HepG2 (cell line): ENCODE data around the gene GCLC. TPM values are rescaled to one million over a fixed set of nuclear protein-coding genes. Genes with fewer than 3 reads are reported as not detected.

Experiments
- ATAC-seq: fragments of 200-7000 bp; cut with Tn5 transposase; 3 replicates; pipeline ENCODE4 v1.9.1; 2020; ENCODE audit warnings: mild to moderate bottlenecking, moderate library complexity
- BruUV-seq: library from RNA; stranded (reverse); fragments of 400-500 nt; replicated peaks from 2 replicates; lab custom pipeline; 2021; lab: Mats Ljungman, UMichigan
- CTCF ChIA-PET: fragments of 300-600 bp; formaldehyde crosslinking; extraction: SDS; loops from one replicate; lab custom pipeline; 2021; ENCODE audit warnings: low total read pairs, inconsistent platforms, low intra/inter-chr PET ratio; lab: Yijun Ruan, JAX
- POLR2A ChIA-PET: fragments of 350-600 bp; sonication (Branson Sonifier 250); formaldehyde crosslinking; loops from one replicate; lab custom pipeline; 2020; ENCODE audit warnings: antibody characterized with exemption, inconsistent platforms; lab: Yijun Ruan, JAX
- DNase-seq: peaks from one replicate; pipeline ENCODE4 v3.0.0-alpha.2; 2015; ENCODE audit warnings: low spot score
- FAIRE-seq: peaks from 3 replicates; lab custom pipeline; 2011; peaks lifted over from hg19 to GRCh38; lab: Jason Lieb, UNC
- H2AFZ ChIP-seq: one replicate; pipeline ENCODE4 v1.6.1; 2011; ENCODE audit warnings: low read length, inconsistent platforms
- H3K27ac ChIP-seq: fragments of 300-600 bp; 3 replicates; pipeline ENCODE4 v1.8.0; 2011; ENCODE audit warnings: mixed run types, mild to moderate bottlenecking, mixed read lengths, low read length, inconsistent platforms; ENCODE audit not compliant: insufficient read depth; ENCODE audit errors: extremely low read length
- H3K27me3 ChIP-seq, 2 experiments: fragments of 200-600 bp in 1 of 2; 2 replicates in 1 of 2; 3 replicates in 1 of 2; pipeline versions ENCODE4 v1.6.0 to v1.8.0; 2011; ENCODE audit warnings: low read length in 2 of 2, mild to moderate bottlenecking in 2 of 2, moderate library complexity in 2 of 2, inconsistent platforms in 1 of 2; ENCODE audit not compliant: insufficient read depth in 2 of 2, control insufficient read depth in 1 of 2
- H3K36me3 ChIP-seq, 2 experiments: fragments of 200-600 bp in 1 of 2; replicated peaks in 1 of 2; 2 replicates in 1 of 2; 3 replicates in 1 of 2; pipeline versions ENCODE4 v1.5.1 to v1.8.0; 2011; ENCODE audit warnings: low read length in 2 of 2, inconsistent platforms in 1 of 2; ENCODE audit not compliant: insufficient read depth in 2 of 2, control insufficient read depth in 1 of 2
- H3K4me1 ChIP-seq: 2 replicates; pipeline ENCODE4 v1.5.1; 2012; ENCODE audit warnings: low read length, inconsistent platforms; ENCODE audit not compliant: insufficient read depth
- H3K4me2 ChIP-seq: 2 replicates; pipeline ENCODE4 v1.6.0; 2011; ENCODE audit warnings: low read depth, low read length, inconsistent platforms
- H3K4me3 ChIP-seq, 3 experiments: fragments of 200-600 bp in 1 of 3; sonication (generic), shearing (Covaris generic) in 1 of 3; replicated peaks in 1 of 3; 2 replicates each; pipeline ENCODE4 v1.5.1; 2011 to 2016; ENCODE audit warnings: low read length in 3 of 3, inconsistent platforms in 2 of 3, low read depth in 2 of 3, mild to moderate bottlenecking in 2 of 3, control low read depth in 1 of 3, mixed read lengths in 1 of 3; ENCODE audit not compliant: insufficient read depth in 1 of 3
- H3K79me2 ChIP-seq: one replicate; pipeline ENCODE4 v1.6.1; 2011; ENCODE audit warnings: low read length, inconsistent platforms; ENCODE audit not compliant: insufficient read depth
- H3K9ac ChIP-seq: 2 replicates; pipeline ENCODE4 v1.6.0; 2011; ENCODE audit warnings: mild to moderate bottlenecking, low read depth, low read length, inconsistent platforms; ENCODE audit not compliant: insufficient read depth
- H3K9me3 ChIP-seq: 2 replicates; pipeline ENCODE4 v1.5.1; 2012; ENCODE audit warnings: mild to moderate bottlenecking, low read length
- H4K20me1 ChIP-seq: 2 replicates; pipeline ENCODE4 v1.6.0; 2011; ENCODE audit warnings: inconsistent platforms, mild to moderate bottlenecking, low read length, moderate library complexity; ENCODE audit not compliant: insufficient read depth
- HMGA1 ChIP-seq: sonication (generic); formaldehyde crosslinking; conservative IDR thresholded peaks from 2 replicates; pipeline ENCODE4 v1.4.0; 2020; ENCODE audit warnings: missing genetic modification reagents
- HOXA7 ChIP-seq: sonication (generic); formaldehyde crosslinking; IDR thresholded peaks from 2 replicates; pipeline ENCODE4 v1.8.1; 2022; ENCODE audit warnings: mild to moderate bottlenecking, missing genetic modification reagents, moderate library complexity
- KDM2A ChIP-seq: sonication (generic); formaldehyde crosslinking; IDR thresholded peaks from 2 replicates; pipeline ENCODE4 v1.4.0; 2020; ENCODE audit warnings: low read depth, missing genetic modification reagents, borderline replicate concordance
- MBD4 ChIP-seq: IDR thresholded peaks from 2 replicates; pipeline ENCODE4 v1.6.1; 2012; ENCODE audit warnings: low read length, inconsistent platforms, borderline replicate concordance
- MED8 ChIP-seq: sonication (generic); formaldehyde crosslinking; IDR thresholded peaks from 2 replicates; pipeline ENCODE4 v1.8.1; 2023; ENCODE audit warnings: mild to moderate bottlenecking, missing genetic modification reagents; ENCODE audit not compliant: insufficient replicate concordance
- NFRKB ChIP-seq: fragments of 450-650 bp; IDR thresholded peaks from 2 replicates; pipeline ENCODE4 v1.6.1; 2017
- PRPF4 ChIP-seq: fragments of 200-400 bp; formaldehyde crosslinking; IDR thresholded peaks from 2 replicates; pipeline ENCODE4 v1.6.1; 2016; ENCODE audit warnings: low read length, low read depth; ENCODE audit not compliant: poor library complexity, severe bottlenecking
- REL ChIP-seq: sonication (generic); formaldehyde crosslinking; conservative IDR thresholded peaks from 2 replicates; pipeline ENCODE4 v1.8.0; 2022; ENCODE audit warnings: mild to moderate bottlenecking, missing genetic modification reagents, moderate library complexity
- SSRP1 ChIP-seq: IDR thresholded peaks from 2 replicates; pipeline ENCODE4 v1.6.1; 2016; ENCODE audit warnings: control low read depth
- SYNCRIP ChIP-seq: fragments of 200-400 bp; formaldehyde crosslinking; IDR thresholded peaks from 2 replicates; pipeline ENCODE4 v1.6.1; 2018; ENCODE audit warnings: mild to moderate bottlenecking, low read depth, low read length; ENCODE audit not compliant: insufficient read depth
- ZBTB3 ChIP-seq: sonication (generic); formaldehyde crosslinking; IDR thresholded peaks from 2 replicates; pipeline ENCODE4 v1.4.0; 2020; ENCODE audit warnings: low read depth, mild to moderate bottlenecking, moderate library complexity, missing genetic modification reagents, borderline replicate concordance
- ZNF17 ChIP-seq: sonication (generic); formaldehyde crosslinking; IDR thresholded peaks from 2 replicates; pipeline ENCODE4 v1.5.0; 2020; ENCODE audit warnings: mild to moderate bottlenecking, missing genetic modification reagents
- ZNF317 ChIP-seq: sonication (generic); formaldehyde crosslinking; IDR thresholded peaks from 2 replicates; pipeline ENCODE4 v1.5.0; 2020; ENCODE audit warnings: mild to moderate bottlenecking, missing genetic modification reagents
- ZNF333 ChIP-seq: sonication (generic); formaldehyde crosslinking; IDR thresholded peaks from 2 replicates; pipeline ENCODE4 v1.4.0; 2020; ENCODE audit warnings: mild to moderate bottlenecking, missing genetic modification reagents, borderline replicate concordance
- ZNF83 ChIP-seq: sonication (generic); formaldehyde crosslinking; IDR thresholded peaks from 2 replicates; pipeline ENCODE4 v1.4.0; 2020; ENCODE audit warnings: missing genetic modification reagents, mild to moderate bottlenecking, borderline replicate concordance
- WGBS: methylation state at CpG from one replicate; pipeline ENCODE4 v1.1.6; 2017; ENCODE audit warnings: low lambda C conversion rate; 5-methylcytosine and 5-hydroxymethylcytosine counted together
- in situ Hi-C: cut with HindIII; loops from 2 replicates; pipeline ENCODE4 v1.10.0; 2017; ENCODE audit warnings: low pct_unique_long_range_greater_than_20kb; ENCODE audit not compliant: extremely low pct_ligation_motif_present
- intact Hi-C: fragments of 100-400 bp; cut with micrococcal nuclease; formaldehyde crosslinking; loops from one replicate; pipeline ENCODE4 v1.10.0; 2022; ENCODE audit not compliant: unreplicated experiment
- polyA plus RNA-seq, 8 experiments: library from polyadenylated mRNA; depleted of rRNA in 3 of 8; stranded (reverse) in 7 of 8; unstranded in 1 of 8; fragments of >200 nt; fragmentation: Illumina TruSeq in 4 of 8; extraction: Trizol in 4 of 8; gene quantifications; 2 replicates each; pipeline versions ENCODE4 v1.2.1 to v1.2.3, GENCODE V29; 2011 to 2016; ENCODE audit warnings: low read depth in 4 of 8, missing spikeins in 1 of 8, mixed read lengths in 1 of 8; ENCODE audit not compliant: insufficient read depth in 1 of 8
- total RNA-seq, 5 experiments: library from RNA; depleted of rRNA; stranded (reverse); fragments of >200 nt; fragmentation: Illumina TruSeq; extraction: Trizol; gene quantifications; 2 replicates each; pipeline ENCODE4 v1.2.3, GENCODE V29; 2016; ENCODE audit warnings: low read depth in 1 of 5
- TF ChIP-seq, protein P1 (sequence below): sonication (generic); formaldehyde crosslinking; IDR thresholded peaks from 2 replicates; pipeline ENCODE4 v1.8.0; 2023; ENCODE audit warnings: mild to moderate bottlenecking, missing genetic modification reagents
- TF ChIP-seq, protein P2 (sequence below): sonication (generic); formaldehyde crosslinking; IDR thresholded peaks from 2 replicates; pipeline ENCODE4 v1.5.1; 2020; ENCODE audit warnings: mild to moderate bottlenecking, missing genetic modification reagents

The GCLC gene
- total and polyA plus RNA-seq, 2 of the 13 experiments (the other 11 are each of a cell fraction or from before 2014, with no cell fraction given) = 35.3 to 84.6 TPM

DNA sequence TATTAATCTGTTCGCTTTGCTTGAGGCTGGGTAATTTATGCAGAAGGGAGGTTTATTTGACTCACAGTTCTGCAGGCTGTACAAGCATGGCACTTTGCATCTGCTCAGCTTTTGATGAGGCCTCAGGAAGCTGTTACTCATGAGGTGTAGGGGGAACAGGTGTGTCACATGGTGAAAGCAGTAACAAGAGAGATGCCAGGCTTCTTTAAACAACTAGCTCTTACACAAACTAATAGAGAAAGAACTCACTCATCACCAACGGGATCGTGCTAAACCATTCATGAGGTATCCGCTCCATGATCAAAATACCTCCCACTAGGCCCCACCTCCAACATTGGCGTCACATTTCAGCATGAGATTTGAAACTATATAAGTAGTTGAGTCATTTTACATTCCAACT is 34.4 kb upstream of the GCLC start:
- peak overlapping the region; percentile 30; the same call in 1 of the 2 replicates for H3K4me2 ChIP-seq
- FAIRE-seq (no peak), ATAC-seq (no peak), DNase-seq (no peak)
- BruUV-seq = no TSS peak
- in situ Hi-C loops = no loop called here
- H3K27ac ChIP-seq = no peak overlapping the region
- intact Hi-C loops = no loop called here
- 0 out of 2 replicates have a peak, but pooled peaks cover 6% of the 10 kb centered on the region for H3K4me1 ChIP-seq
- POLR2A ChIA-PET = no interaction called here
- H3K36me3 ChIP-seq = no peaks in the 10 kb centered on the region
- H2AFZ ChIP-seq = no peak overlapping the region
- no peak overlapping the region for H3K9ac ChIP-seq
- H3K27me3 ChIP-seq = no peaks in the 10 kb centered on the region; a peak in 1 of 5 replicates
- WGBS = 41% methylated on average over 5 of the region's 5 CpGs
- CTCF ChIA-PET = no interaction called here
- no peaks in the 10 kb centered on the region for H3K79me2 ChIP-seq
- no peak for TF ChIP-seq SSRP1 (CRISPR knock-in tag)
- TF ChIP-seq REL (CRISPR knock-in tag) = no peak
- TF ChIP-seq, protein P1, sequence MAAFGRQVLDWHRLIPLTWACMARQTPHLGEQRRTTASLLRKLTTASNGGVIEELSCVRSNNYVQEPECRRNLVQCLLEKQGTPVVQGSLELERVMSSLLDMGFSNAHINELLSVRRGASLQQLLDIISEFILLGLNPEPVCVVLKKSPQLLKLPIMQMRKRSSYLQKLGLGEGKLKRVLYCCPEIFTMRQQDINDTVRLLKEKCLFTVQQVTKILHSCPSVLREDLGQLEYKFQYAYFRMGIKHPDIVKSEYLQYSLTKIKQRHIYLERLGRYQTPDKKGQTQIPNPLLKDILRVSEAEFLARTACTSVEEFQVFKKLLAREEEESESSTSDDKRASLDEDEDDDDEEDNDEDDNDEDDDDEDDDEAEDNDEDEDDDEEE = no peak
- TF ChIP-seq SYNCRIP = no peak
- TF ChIP-seq HMGA1 (CRISPR knock-in tag) = no peak
- no peak for TF ChIP-seq MED8 (CRISPR knock-in tag)
- no peak for TF ChIP-seq PRPF4
- no peak for TF ChIP-seq MBD4
- H3K9me3 ChIP-seq = no peaks in the 10 kb centered on the region
- no peak overlapping the region for H3K4me3 ChIP-seq
- H4K20me1 ChIP-seq = no peaks in the 10 kb centered on the region

DNA sequence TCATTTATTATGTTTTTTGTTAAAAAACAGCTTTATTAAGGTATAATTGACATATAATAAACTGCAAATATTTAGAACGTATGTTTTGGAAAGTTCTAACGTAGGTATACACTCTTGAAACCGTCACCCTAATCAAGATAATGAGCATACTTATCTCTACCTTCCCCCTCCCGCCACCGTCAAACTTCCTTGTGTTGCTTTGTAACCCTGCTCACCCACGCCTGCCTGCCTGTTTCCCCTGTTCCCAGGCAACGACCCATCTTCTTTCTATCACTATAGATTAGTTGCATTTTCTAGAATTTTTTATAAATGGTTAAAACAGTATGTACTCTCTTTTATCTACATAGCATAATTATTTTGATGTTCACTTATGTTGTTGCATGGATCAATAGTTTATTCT is 33.5 kb upstream of the GCLC start:
- H3K36me3 ChIP-seq = no peaks in the 10 kb centered on the region
- H3K4me3 ChIP-seq = no peak overlapping the region
- H3K27me3 ChIP-seq = no peaks in the 10 kb centered on the region; a peak in 1 of 5 replicates
- no peaks in the 10 kb centered on the region for H3K9me3 ChIP-seq
- no peak overlapping the region for H3K9ac ChIP-seq
- CTCF ChIA-PET = no interaction called here
- no peaks in the 10 kb centered on the region for H4K20me1 ChIP-seq
- 63% methylated on average over 7 of the region's 7 CpGs for WGBS
- no peak overlapping the region for H3K27ac ChIP-seq
- ATAC-seq (no peak), FAIRE-seq (no peak), DNase-seq (no peak)
- intact Hi-C loops = no loop called here
- H3K4me1 ChIP-seq = 0 out of 2 replicates have a peak, but pooled peaks cover 6% of the 10 kb centered on the region
- BruUV-seq = no TSS peak
- POLR2A ChIA-PET = no interaction called here
- no peak overlapping the region for H2AFZ ChIP-seq
- no peak overlapping the region for H3K4me2 ChIP-seq
- H3K79me2 ChIP-seq = no peaks in the 10 kb centered on the region
- in situ Hi-C loops = no loop called here
- no peak for TF ChIP-seq KDM2A (CRISPR knock-in tag)
- no peak for TF ChIP-seq ZNF333 (CRISPR knock-in tag)
- no peak for TF ChIP-seq ZBTB3 (CRISPR knock-in tag)
- TF ChIP-seq, protein P2, sequence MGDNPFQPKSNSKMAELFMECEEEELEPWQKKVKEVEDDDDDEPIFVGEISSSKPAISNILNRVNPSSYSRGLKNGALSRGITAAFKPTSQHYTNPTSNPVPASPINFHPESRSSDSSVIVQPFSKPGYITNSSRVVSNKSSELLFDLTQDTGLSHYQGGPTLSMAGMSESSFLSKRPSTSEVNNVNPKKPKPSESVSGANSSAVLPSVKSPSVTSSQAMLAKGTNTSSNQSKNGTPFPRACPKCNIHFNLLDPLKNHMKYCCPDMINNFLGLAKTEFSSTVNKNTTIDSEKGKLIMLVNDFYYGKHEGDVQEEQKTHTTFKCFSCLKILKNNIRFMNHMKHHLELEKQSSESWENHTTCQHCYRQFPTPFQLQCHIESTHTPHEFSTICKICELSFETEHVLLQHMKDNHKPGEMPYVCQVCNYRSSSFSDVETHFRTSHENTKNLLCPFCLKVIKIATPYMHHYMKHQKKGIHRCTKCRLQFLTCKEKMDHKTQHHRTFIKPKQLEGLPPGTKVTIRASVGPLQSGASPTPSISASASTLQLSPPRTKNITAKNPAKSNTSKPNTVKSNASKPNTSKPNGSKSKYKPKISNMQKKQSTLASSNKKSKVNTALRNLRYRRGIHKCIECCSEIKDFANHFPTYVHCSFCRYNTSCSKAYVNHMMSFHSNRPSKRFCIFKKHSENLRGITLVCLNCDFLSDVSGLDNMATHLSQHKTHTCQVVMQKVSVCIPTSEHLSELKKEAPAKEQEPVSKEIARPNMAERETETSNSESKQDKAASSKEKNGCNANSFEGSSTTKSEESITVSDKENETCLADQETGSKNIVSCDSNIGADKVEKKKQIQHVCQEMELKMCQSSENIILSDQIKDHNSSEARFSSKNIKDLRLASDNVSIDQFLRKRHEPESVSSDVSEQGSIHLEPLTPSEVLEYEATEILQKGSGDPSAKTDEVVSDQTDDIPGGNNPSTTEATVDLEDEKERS (CRISPR knock-in tag) = no peak
- TF ChIP-seq ZNF83 (CRISPR knock-in tag) = no peak
- TF ChIP-seq ZNF17 (CRISPR knock-in tag) = no peak
- no peak for TF ChIP-seq ZNF317 (CRISPR knock-in tag)
- no peak for TF ChIP-seq NFRKB
- no peak for TF ChIP-seq HOXA7
